ENCODE data around the gene REM2.

Gene REM2

GRCh38 chr14:22877000-22877501, 6.0 kb upstream of the REM2 start:
- Histone ChIP-seq H3K4me3 (ENCODE audit: low read length) (no peak overlapping the region), H3K27me3 (ENCODE audit: control insufficient read depth, insufficient read depth, low read length) (no peaks in the 10 kb centered on the region), H3K4me1 (ENCODE audit: control insufficient read depth, insufficient read depth, low read length) (no peaks in the 10 kb centered on the region), H3K9me3 (ENCODE audit: control insufficient read depth, insufficient read depth, low read length) (no peaks in the 10 kb centered on the region), H3K36me3 (ENCODE audit: control insufficient read depth, insufficient read depth, low read length) (peaks cover 10% of the 10 kb centered on the region; the same call in 1 of the 2 replicates), H3K27ac (ENCODE audit: low read length) (no peak overlapping the region)
- no CpG with 5 or more reads among the region's 22 CpGs for WGBS (ENCODE audit: insufficient coverage, insufficient read length)
- DNase-seq (ENCODE audit: low read depth, low spot score): no peak

GRCh38 chr14:22878271-22879246, 4.5 kb upstream of the REM2 start:
- WGBS (ENCODE audit: insufficient coverage, insufficient read length): no CpG with 5 or more reads among the region's 8 CpGs

GRCh38 chr14:22882064-22882463, 958 bp upstream of the REM2 start:
- no peak overlapping the region for H3K27ac ChIP-seq (ENCODE audit: low read length)
- H3K27me3 ChIP-seq (ENCODE audit: control insufficient read depth, insufficient read depth, low read length): no peaks in the 10 kb centered on the region
- H3K9me3 ChIP-seq (ENCODE audit: control insufficient read depth, insufficient read depth, low read length): no peaks in the 10 kb centered on the region
- H3K4me3 ChIP-seq (ENCODE audit: low read length): no peak overlapping the region
- H3K36me3 ChIP-seq (ENCODE audit: control insufficient read depth, insufficient read depth, low read length): no peaks in the 10 kb centered on the region; the same call in 1 of the 2 replicates
- WGBS (ENCODE audit: insufficient coverage, insufficient read length): no CpG with 5 or more reads among the region's 7 CpGs
- no peak for DNase-seq (ENCODE audit: low read depth, low spot score)
- H3K4me1 ChIP-seq (ENCODE audit: control insufficient read depth, insufficient read depth, low read length): peaks cover 7% of the 10 kb centered on the region; the same call in 1 of the 2 replicates

More at GRCh38 chr14:22878271-22879246, 4.5 kb upstream of the REM2 start:
- no peak overlapping the region for H3K4me3 ChIP-seq (ENCODE audit: low read length)
- no peak overlapping the region for H3K27ac ChIP-seq (ENCODE audit: low read length)
- no peaks in the 10 kb centered on the region for H3K9me3 ChIP-seq (ENCODE audit: control insufficient read depth, insufficient read depth, low read length)
- H3K27me3 ChIP-seq (ENCODE audit: control insufficient read depth, insufficient read depth, low read length): no peaks in the 10 kb centered on the region
- H3K36me3 ChIP-seq (ENCODE audit: control insufficient read depth, insufficient read depth, low read length): peaks cover 10% of the 10 kb centered on the region; the same call in 1 of the 2 replicates
- no peak for DNase-seq (ENCODE audit: low read depth, low spot score)
- peaks cover 7% of the 10 kb centered on the region; the same call in 1 of the 2 replicates for H3K4me1 ChIP-seq (ENCODE audit: control insufficient read depth, insufficient read depth, low read length)

GRCh38 chr14:22882529-22883172, 371 bp upstream of the REM2 start:
- Histone ChIP-seq H3K4me1 (ENCODE audit: control insufficient read depth, insufficient read depth, low read length) (peaks cover 7% of the 10 kb centered on the region; the same call in 1 of the 2 replicates), H3K4me3 (ENCODE audit: low read length) (no peak overlapping the region; the same call in 1 of the 2 replicates), H3K27ac (ENCODE audit: low read length) (no peak overlapping the region), H3K9me3 (ENCODE audit: control insufficient read depth, insufficient read depth, low read length) (no peaks in the 10 kb centered on the region), H3K27me3 (ENCODE audit: control insufficient read depth, insufficient read depth, low read length) (no peaks in the 10 kb centered on the region), H3K36me3 (ENCODE audit: control insufficient read depth, insufficient read depth, low read length) (no peaks in the 10 kb centered on the region)
- no peak for DNase-seq (ENCODE audit: low read depth, low spot score)
- WGBS (ENCODE audit: insufficient coverage, insufficient read length): no CpG with 5 or more reads among the region's 6 CpGs

GRCh38 chr14:22884076-22884737, 1.2 kb downstream of the REM2 start:
- Histone ChIP-seq H3K4me1 (ENCODE audit: control insufficient read depth, insufficient read depth, low read length) (peaks cover 7% of the 10 kb centered on the region; the same call in 1 of the 2 replicates), H3K4me3 (ENCODE audit: low read length) (no peak overlapping the region), H3K36me3 (ENCODE audit: control insufficient read depth, insufficient read depth, low read length) (no peaks in the 10 kb centered on the region), H3K9me3 (ENCODE audit: control insufficient read depth, insufficient read depth, low read length) (no peaks in the 10 kb centered on the region), H3K27ac (ENCODE audit: low read length) (no peak overlapping the region), H3K27me3 (ENCODE audit: control insufficient read depth, insufficient read depth, low read length) (no peaks in the 10 kb centered on the region)
- WGBS (ENCODE audit: insufficient coverage, insufficient read length): no CpG with 5 or more reads among the region's 7 CpGs
- DNase-seq (ENCODE audit: low read depth, low spot score): no peak

GRCh38 chr14:22884738-22885523, 1.9 kb downstream of the REM2 start:
- Histone ChIP-seq H3K27ac (ENCODE audit: low read length) (no peak overlapping the region), H3K4me1 (ENCODE audit: control insufficient read depth, insufficient read depth, low read length) (peaks cover 7% of the 10 kb centered on the region; the same call in 1 of the 2 replicates), H3K4me3 (ENCODE audit: low read length) (no peak overlapping the region)

GRCh38 chr14:22885975-22886374, 3.0 kb downstream of the REM2 start:
- WGBS (ENCODE audit: insufficient coverage, insufficient read length): no CpG with 5 or more reads among the region's 21 CpGs
- DNase-seq (ENCODE audit: low read depth, low spot score): no peak
- Histone ChIP-seq H3K36me3 (ENCODE audit: control insufficient read depth, insufficient read depth, low read length) (no peaks in the 10 kb centered on the region), H3K27ac (ENCODE audit: low read length) (no peak overlapping the region), H3K4me3 (ENCODE audit: low read length) (no peak overlapping the region; the same call in 1 of the 2 replicates), H3K4me1 (ENCODE audit: control insufficient read depth, insufficient read depth, low read length) (peaks cover 7% of the 10 kb centered on the region; the same call in 1 of the 2 replicates), H3K9me3 (ENCODE audit: control insufficient read depth, insufficient read depth, low read length) (no peaks in the 10 kb centered on the region), H3K27me3 (ENCODE audit: control insufficient read depth, insufficient read depth, low read length) (no peaks in the 10 kb centered on the region)

More at GRCh38 chr14:22884738-22885523, 1.9 kb downstream of the REM2 start:
- H3K9me3 ChIP-seq (ENCODE audit: control insufficient read depth, insufficient read depth, low read length): no peaks in the 10 kb centered on the region
- DNase-seq (ENCODE audit: low read depth, low spot score): no peak
- WGBS (ENCODE audit: insufficient coverage, insufficient read length): no CpG with 5 or more reads among the region's 11 CpGs
- no peaks in the 10 kb centered on the region for H3K27me3 ChIP-seq (ENCODE audit: control insufficient read depth, insufficient read depth, low read length)
- no peaks in the 10 kb centered on the region for H3K36me3 ChIP-seq (ENCODE audit: control insufficient read depth, insufficient read depth, low read length)

GRCh38 chr14:22886500-22887259, 3.7 kb downstream of the REM2 start:
- WGBS (ENCODE audit: insufficient coverage, insufficient read length): no CpG with 5 or more reads among the region's 77 CpGs
- H3K4me3 ChIP-seq (ENCODE audit: low read length): peak overlapping the region; percentile 55
- no peak overlapping the region for H3K27ac ChIP-seq (ENCODE audit: low read length)
- H3K9me3 ChIP-seq (ENCODE audit: control insufficient read depth, insufficient read depth, low read length): no peaks in the 10 kb centered on the region
- peaks cover 7% of the 10 kb centered on the region; the same call in 1 of the 2 replicates for H3K4me1 ChIP-seq (ENCODE audit: control insufficient read depth, insufficient read depth, low read length)
- no peaks in the 10 kb centered on the region for H3K36me3 ChIP-seq (ENCODE audit: control insufficient read depth, insufficient read depth, low read length)
- no peaks in the 10 kb centered on the region for H3K27me3 ChIP-seq (ENCODE audit: control insufficient read depth, insufficient read depth, low read length)
- no peak for DNase-seq (ENCODE audit: low read depth, low spot score)
